Dermis blood vessel endothelial cell (primary cell): ENCODE measurements around the gene SGO2. TPM values are rescaled to one million over a fixed set of nuclear protein-coding genes. Genes with fewer than 3 reads are reported as not detected.
"Not testable (repeated sequence)": the region's sequence is repeated elsewhere in the genome, so short reads cannot be mapped to it uniquely, and the experiment has no call there.

Source experiments
- DNase-seq: peaks from one replicate; pipeline ENCODE4 v3.0.0; 2010
- total RNA-seq: library from RNA; depleted of rRNA; stranded (reverse); fragments of >200 nt; gene quantifications from 2 replicates; pipeline ENCODE4 v1.2.3, GENCODE V29; 2014

SGO2 gene
- total RNA-seq, 1 donor from 2014 or later: 4.9 TPM

DNA sequence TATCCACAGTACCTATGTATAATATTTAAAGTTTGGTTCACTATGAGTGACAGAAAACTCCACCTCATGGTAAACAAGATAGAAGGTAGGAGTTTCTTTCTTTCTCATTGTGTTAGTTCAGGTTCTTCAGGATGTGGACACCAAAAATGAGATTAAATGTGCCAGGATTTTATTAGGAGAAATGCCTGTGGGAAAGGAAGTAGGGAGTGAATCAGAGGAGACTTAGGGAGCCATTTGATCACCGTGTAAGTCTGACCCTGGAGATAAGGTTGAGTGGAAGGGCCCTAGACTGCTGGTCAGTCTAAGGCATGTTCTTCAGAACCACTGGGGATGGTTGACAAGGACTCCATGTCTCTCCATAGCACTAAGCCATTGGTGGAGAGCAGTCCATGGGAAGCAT, 67.9 kb downstream of the SGO2 start:
- DNase-seq: no peak

DNA sequence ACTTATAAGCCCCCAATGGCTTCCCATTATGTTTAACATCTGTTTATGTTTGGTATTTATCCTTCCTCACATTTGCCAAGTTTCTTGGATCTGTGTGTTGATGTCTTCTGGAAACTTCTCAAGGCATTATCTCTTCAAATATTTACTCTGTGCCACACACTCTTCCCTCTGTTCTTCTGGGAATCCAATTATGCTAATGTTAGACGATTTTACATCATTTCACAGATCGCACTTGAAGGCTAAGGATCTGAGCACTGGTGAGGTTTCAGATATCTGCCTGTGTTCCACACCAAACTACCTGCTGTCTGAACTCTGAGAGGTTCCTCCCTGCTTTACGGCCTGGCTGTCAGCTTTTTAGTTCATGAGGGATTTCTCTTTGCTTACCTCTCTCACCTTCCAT, 69.9 kb downstream of the SGO2 start:
- no peak for DNase-seq

DNA sequence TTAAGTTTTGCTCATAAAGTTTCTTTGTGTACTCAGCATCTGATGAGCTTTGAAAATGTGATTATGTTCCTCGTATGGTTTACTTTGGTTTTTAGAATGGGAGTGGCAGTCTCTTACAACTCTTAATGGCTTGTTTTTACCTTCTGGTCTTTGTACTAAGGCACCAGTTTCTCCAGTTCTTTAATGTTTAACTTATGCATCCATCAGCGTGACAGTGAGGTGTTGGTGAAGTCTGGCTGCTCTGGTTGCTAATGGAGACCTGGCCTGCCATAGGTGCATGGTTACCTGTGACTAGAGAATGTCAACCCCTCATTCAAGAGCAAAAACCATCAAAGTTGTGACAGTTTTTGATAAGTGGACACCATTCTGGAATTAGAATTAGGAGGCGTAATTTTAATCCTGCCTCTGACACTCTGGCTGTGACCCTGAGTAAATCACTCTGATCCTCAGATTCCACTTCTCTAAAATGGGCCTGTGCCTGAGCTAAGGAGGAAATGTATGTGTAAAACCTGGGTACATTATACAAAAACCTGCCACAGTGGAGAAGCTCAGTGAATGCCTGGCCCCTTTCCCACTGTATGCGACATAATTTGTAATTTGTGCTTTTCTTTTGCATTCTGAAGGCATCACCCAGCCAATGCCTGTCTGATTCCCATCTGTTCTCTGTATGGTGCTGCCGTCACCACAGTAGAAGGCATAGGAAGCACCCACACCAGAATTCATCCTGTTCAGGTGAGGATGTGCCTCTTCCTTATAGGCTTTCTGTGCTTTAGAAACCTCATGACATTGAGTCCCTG, 71.0 kb downstream of the SGO2 start:
- no peak for DNase-seq

DNA sequence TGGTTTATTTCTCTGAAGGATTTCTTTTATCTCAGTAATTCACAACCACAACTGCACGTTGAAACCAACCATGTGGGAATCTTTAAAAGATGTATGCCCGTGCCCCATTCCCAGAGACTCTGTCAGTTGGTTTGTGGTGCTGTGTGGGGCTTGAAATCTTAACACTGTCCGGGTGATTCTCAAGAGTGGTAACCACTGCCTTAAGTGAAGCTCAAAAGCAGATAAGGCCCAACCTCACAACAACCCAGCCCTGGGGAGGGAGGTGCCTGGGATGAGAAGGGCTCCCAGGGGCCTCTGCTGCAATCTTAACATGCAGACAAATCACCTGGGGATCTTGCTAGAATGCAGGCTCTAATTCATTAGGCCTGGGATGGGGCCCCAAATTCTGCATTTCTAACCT, 73.2 kb downstream of the SGO2 start:
- no peak for DNase-seq

DNA sequence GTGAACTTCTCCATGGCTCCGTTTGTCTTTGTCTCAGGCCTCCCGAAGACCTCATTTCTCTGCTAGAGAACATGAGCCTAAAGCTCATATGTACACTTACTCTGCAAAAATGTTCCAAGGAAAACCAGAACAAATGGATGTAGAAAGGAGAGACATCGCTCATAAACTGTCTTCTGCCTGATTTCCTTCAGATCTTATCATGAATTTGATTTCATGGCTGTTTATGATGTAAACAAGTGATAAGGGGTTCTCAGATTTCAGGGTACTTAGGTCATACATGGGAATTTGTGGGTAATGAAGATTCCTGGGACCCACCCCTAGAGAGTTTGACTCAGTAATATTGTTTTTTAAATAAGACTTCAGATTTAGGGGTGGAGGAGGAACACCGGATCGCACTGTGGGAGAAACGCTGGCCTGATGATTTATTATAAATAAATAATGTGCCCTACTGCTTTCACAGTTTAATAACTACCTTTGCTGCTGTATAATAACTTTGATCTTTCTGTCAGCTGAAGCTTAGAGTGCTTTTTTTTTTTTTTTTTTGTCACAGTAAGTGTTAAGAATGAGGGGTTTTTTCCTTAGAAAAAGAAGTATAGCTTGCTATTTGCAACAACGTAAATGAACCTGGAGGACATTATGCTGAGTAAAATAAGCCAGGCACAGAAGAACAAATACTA, 74.7 kb downstream of the SGO2 start:
- DNase-seq: no peak

DNA sequence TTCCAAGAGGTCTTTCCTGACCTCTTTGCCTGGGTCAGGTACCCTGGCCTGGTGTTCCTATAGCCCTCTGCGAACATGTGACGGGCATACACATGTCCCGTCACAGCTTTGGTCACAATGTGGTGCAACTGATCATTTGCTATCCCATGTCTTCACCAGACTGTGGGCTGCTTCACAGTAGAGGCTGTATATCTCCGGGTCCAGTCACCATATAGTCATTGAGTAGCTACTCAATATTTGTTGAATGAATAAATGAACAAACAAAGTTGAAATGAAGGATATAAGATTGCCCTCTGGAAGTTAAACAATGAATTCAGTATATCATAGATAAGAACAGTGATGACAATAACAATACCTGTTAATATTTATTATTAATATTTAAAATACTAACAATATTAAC, 76.6 kb downstream of the SGO2 start:
- DNase-seq: no peak

DNA sequence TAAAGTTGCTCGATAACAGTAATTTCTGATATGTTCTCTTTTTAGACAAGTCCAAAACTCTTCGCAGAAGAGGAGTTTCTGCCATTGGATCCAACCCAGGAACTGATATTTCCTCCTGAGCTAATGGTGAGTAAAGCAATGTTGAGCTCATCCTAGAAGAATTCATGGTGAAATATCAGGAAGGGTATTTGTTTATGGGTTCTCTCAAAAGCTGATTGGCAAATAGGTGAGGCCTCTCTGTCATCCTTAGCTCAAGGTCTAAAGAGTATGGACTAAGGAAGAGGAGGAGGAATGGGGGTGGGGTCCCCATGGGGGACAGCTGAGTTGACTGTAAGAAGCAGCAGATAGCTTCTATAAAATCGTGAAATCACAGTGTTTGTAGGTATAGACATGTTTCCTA, 78.0 kb downstream of the SGO2 start:
- DNase-seq: peak; percentile 19

DNA sequence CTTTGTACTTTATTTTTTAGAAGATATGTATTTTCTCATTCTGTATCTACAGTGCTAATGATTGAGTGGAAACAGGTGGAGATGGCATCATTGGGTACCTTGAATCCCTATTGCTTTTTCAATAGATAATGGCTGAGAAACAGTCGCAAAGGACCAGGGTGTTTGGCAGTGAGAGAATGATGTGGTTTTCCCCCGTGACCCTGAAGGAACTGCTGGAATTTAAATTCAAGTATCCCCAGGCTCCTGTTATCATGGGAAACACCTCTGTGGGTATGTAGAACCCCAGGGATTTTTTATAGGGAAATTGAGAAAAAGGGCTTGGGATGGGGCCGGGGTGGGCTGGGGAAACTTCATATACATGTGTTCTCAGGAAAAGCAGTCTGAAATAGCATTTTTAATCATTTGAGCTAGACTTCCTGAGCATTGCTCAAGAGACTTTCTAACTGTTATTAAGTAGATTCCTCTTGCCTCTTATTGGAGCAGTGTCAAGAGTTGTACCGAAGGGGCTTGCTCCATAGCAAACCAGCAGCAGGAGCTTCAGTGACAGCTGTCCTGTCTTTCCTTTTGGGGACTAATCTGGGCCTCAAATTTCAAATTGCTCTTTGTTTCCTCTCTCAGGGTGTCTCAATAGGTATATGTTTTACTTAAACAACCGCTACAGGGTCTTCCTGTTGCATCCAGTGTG, 78.7 kb downstream of the SGO2 start:
- no peak for DNase-seq

DNA sequence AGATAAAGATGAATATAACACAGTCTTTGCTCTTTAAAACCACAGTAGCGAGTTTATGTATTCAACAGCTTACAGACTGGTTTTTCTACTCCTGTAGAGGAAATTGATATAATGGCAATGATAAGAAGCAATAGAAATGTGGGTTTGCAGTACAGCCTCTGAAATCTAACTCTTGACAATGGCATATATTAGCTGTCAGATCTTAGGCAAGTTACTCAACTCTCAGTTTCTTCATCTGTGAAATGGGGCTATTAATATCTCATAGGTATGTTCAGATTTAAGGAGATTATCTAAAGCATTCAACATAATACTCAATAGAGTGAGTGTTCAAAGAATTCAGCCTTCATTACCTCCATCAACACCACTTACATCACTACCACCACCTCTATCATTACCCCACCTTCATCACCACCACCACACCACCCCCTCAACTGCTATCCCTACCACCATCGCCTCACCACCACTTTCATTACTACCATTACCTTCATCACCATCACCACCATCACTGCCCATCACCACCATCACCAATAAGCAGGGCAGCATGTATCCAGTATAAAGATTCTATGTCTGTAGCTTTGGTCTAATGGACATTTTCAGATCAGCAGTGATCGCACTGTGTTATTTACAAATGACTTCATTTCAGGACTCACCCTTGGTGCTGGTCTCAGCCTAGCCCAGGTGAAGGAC, 82.5 kb downstream of the SGO2 start:
- no peak for DNase-seq

DNA sequence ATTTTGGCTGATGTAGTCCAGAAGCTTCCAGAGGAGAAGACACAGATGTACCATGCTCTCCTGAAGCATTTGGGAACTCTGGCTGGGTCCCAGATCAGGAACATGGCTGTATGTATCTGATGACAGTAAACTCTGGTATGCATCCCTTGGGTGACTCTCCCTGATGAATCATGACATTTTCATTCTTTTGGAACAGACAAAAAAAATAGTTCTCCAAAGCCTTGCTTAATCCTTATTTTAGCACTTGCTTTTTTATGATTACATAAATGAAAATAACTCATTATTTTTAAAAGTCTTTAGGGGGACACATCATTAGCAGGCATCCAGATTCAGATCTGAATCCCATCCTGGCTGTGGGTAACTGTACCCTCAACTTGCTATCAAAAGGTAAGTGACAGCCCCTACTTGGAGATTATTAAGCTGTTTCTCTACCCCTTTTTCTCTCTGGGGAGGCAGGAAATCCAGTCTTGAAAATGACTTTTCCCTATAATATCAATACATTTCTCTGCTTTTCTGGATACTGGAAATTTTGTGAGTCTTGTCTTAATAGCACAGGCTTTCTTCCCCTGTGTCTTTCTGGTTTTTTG, 83.1 kb downstream of the SGO2 start:
- peak; percentile 24 for DNase-seq

DNA sequence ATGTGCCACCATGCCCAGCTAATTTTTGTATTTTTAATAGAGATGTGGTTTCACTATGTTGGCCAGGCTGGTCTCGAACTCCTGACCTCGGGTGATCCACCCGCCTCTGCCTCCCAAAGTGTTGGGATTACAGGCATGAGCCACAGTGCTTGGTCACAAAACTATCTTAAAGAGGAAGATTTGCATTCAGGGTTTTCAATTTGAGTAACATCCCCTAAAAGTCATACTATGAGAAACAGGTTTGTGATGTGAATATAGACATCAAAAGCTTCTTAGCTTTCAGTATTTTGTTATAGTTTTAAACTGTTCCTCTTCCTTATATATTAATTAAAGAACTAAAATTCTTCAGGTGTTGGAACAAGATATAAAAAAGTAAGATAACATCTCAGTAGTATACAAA, 84.2 kb downstream of the SGO2 start:
- not testable (repeated sequence) for DNase-seq

DNA sequence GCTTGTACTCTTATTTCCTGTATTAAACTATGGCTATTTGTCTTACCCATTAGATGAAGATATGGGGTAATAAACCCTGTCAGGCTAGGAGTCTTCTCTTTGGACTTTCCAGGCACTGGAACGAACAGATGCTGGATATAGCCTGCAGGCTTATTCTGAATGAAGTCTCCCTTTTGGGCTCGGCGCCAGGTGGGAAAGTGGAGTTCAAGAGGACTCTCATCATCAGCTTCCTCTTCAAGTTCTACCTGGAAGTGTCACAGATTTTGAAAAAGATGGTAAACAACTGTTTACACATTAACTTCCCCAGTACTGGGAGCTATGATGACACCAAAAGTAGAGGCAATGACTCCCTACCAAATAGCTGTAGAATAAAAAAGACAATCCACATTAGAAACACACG, 87.7 kb downstream of the SGO2 start:
- peak; percentile 4 for DNase-seq

DNA sequence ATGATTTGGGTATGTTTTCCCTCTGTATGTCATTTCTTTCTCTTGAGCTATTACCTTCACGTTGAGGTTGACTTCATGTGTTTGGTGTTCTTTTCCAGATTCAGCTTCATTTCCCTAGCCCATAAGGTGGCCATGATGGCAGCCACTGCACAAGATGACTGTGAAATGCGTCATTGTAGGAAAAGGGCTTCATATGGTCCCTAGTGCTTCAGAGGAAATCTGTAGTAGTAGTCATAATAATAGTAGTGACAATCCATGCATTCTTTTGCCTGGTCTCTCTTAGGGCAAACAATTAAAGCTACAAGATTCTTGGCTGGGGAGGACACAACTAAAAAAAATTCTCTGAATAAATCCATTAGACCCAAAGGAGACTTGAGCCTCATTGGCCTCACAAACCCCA, 88.2 kb downstream of the SGO2 start:
- DNase-seq: peak; percentile 15

DNA sequence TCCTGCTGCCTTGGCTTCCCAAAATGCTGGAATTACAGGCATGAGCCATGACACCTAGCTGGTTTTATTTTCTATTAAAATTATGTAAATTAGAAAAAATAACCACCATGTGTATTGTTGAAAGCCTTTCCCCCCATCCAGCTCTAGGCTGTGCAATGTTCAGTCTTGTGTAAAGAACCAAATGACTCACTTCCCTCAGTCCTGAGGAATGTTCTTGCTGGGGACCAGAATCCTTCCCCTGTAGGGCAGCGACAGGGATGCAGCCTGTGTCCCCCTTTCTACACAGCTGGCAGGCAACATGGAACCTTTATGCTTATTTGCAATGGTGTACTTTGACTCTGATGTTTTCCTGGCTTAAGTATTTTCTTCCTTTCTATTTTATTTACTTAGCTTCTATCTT, 89.2 kb downstream of the SGO2 start:
- peak; percentile 70 for DNase-seq

DNA sequence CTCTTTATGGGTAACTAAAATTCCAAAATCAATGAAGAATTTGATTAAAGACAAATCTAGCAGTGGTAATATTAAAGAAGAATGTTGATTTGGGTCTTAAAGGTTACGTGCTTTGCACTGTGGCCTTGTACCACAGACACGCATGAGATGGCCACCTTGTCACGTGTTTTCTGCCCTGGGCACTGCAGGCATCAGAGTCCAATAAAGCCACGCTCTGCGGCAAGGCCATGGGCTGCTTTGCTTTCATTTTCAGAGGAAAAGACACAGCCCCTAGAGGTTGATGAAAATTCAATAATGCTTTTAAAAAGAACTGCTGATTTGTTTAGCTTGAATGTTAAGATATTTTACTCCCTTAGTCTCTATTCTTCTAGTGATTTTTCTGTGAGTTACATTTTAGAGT, 90.2 kb downstream of the SGO2 start:
- DNase-seq: peak; percentile 10

DNA sequence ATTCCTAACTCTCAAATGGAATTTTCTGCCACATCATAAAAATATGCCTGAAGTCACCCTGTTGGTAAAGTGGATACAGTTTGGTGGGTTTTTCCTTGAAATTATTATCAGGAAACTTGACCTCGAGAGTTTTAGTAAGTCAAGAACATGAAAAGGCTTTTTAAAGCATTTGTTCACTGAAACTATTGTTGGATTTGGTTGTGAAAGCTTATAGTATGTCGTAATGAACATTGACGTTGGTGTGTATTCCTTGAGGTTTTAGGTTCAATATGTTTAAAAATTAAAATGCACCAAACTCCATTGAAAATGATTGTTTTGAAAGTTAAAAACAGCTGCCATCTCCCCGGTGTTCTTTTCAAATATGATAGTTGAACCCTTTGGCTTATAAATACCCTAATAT, 90.6 kb downstream of the SGO2 start:
- no peak for DNase-seq

DNA sequence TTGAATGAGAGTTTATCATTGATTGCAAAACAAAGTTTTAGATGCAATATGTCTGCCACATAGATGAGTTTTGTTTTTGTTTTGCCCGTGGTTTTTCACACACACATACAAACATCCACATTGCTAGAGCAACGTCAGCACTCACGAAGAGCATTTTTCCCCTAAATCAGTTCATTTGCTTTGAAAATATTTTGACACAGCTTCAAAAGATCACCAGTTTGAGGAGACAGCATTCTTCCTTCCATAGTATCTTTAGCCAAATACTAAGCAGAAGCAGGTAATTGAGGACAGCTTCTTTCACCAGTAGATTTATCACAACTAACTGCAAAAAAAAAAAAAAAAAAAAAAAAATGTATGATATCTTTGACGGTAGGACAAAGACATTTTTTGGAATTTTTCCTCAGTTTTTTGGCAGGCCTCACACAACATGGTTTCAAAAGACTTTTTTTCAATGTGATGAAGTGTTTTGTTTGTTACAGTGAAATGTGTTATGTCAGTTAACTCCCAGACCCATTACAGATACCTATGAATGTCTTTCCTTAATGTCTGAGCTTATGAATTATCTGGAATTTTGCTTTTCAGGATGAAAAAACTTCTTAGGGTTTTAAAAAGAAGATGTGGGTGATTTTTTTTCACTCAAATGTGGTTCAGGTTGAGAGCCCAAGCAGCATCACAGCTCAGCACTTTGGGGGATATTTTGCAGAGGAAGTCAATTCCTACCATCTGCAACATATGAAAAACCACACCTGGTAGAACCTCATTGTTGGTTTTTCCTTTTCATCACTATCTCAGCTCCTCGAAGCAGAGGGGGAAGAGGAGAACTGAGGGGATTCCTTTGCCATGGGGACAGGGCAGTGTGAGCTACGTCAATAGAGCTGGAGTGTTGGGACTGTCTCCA, 91.4 kb downstream of the SGO2 start:
- no peak for DNase-seq

DNA sequence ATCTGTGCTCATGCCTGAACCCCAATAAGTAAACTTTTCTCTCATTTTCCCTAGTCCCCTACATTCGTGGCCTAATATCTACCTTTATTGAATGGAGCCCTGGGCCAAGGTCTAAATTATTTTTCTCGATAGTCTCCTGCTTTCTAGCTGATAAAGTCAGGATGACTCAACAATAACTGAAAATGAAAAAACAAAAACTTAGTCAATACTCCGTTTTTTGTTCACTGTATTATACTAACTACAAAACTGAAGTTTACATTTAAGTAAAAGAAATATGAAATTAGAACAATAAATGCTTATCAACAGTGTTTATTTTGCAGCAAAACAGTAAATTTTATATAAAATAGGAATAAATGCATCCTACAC, 92.0 kb downstream of the SGO2 start:
- DNase-seq: no peak

DNA sequence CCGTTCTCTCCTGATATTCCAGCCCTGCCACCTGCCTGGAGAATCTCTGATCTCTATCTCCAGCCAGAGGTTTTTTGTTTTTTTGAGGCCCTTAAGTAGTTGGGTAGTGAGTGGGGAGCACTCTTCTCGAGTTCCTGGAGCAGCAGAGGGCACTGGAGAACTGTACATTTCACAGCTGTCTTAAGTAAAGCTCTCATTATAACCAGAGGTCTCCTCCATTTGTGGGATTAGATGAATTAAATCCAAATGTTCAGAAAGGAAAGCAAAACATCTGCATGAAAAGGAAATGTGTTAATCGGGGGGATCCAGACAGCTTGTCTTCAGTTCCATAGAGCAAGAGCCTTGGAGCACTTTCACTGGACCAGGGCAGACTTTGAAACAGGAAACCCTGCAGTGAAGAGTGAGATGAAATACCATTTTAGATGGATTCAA, 92.6 kb downstream of the SGO2 start:
- DNase-seq: peak; percentile 26

DNA sequence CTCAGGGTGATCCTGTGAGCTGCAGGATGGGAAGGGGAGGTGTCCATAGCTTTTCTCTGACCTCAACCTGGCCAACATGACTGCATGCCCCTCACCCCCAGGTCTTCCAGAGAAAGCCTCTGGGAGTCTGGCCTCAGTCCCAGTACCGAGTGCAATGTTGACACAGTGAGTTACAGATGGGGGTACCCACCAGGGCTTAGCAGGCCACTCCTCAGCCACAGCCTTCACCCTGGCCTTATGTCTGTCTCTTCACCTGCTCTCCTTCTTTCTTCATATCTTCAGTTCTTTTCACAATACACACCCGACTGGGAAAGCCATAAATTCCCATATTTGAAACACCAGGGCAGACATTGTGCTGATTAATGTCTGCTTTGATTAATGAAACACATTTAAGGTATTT, 93.3 kb downstream of the SGO2 start:
- DNase-seq: no peak

DNA sequence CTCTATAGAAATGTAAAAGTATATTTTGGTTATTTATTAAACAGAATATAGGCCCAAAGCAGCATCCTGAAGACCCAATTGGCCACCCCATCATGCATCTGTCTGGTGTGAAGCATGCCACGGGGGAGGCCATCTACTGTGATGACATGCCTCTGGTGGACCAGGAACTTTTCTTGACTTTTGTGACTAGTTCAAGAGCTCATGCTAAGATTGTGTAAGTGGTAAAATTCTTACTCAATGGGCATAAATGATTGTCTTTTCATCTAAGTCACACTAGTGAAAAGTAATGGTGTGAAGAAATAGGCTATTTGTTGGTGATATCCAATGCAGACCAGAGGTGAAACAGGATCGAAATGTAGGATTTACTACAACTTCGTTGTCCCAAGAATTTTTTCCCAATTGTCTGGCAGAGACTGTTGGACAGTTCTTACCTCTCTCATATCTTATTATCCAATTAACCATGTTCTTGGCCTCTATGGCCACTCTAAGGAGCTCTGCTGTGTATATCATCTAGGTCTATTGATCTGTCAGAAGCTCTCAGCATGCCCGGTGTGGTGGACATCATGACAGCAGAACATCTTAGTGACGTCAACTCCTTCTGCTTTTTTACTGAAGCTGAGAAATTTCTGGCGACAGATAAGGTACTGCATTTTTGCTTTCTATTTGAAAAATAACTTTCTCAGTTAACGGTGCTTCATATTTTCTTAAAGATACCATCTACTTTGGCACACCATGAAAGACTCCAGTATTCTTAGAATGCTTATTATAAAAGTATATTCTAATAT, 94.8 kb downstream of the SGO2 start:
- DNase-seq: no peak
